ENCODE data around the gene ALCAM. TPM values are rescaled to one million over a fixed set of nuclear protein-coding genes. Genes with fewer than 3 reads are reported as not detected.
A peak's percentile ranks its signal among the peaks of the same experiment; 100 is the strongest.
"Not testable (repeated sequence)": the region's sequence is repeated elsewhere in the genome, so short reads cannot be mapped to it uniquely, and the experiment has no call there.

ALCAM gene
- total RNA-seq, 1 experiment from 2014 or later: 136 TPM

GRCh38 chr3:105580296-105580965, 213.7 kb downstream of the ALCAM start:
- no peak for DNase-seq (ENCODE audit: low read depth)

DNA sequence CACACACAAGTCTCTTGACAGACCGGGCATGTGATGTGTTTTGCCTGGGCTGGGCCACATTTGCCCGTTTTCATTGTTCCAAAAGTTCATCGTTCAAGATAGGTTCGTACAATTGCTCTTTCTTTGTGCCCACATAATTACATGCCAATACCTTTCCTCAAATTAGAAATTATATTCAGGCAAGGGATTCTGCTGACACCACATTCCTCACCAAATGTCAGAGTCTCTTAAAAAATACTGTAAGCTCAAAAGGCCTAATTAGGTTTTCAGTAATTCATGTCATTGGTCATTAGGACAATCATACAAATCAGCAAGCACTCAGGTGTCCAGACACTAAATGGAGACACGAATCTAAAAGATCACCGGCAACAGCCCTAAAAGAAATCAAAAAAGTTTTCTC, 215.3 kb downstream of the ALCAM start:
- no peak for DNase-seq (ENCODE audit: low read depth)

DNA sequence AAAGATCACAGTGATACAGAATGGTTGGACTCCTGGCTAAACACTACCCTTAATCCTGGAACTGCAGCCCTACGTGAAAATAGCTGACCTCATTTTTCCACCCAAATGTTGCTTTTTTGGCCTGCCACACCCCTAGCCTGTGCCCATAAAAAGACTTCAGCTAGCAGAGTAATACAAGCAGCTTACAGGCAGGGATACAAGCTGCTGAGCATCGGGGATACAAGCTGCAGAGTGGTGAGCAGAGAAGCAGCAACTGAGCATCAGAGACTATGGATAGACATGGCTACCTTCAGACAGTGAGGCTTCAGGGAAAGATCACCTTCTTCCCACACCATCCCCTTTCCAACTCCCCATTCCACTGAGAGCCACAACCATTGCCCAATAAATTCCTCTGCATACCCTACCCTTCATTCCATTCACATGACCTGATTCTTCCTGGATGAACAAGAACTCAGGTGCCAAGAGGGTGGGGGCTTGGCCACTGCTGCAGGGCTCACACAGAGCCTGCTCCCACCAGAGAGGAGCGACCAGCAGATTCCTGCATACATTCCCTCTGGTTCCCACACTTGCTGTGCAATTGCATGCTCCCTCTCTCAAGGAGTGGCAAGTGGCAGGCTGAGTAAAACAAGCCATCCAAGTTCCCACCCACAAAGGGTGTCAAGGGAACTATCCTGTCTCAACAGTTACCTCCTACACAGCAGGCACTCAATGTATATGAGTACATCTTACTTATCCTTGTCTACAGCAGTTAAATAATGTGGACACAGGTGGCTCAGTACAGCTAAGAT, 217.5 kb downstream of the ALCAM start:
- peak; percentile 60 for DNase-seq (ENCODE audit: low read depth)

GRCh38 chr3:105593315-105593714, 226.6 kb downstream of the ALCAM start:
- no peak for DNase-seq (ENCODE audit: low read depth)

DNA sequence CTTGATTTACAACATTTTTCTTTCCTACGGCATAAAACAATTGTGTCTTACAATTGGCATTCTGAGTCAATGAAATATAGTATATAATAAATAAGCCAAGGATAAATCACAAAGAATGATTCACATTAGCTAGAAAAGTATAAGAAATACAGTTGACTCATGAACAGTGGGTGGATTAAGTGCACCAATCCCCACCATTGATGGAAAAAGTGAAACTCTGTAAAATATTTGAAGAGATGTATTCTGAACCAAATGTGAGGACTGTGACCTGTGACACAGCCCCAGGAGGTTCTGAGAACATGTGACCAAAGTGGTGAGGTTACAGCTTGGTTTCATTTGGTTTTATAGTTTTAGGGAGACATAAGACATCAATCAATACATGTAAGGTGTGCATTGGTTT, 227.5 kb downstream of the ALCAM start:
- peak; percentile 22 for DNase-seq (ENCODE audit: low read depth)

DNA sequence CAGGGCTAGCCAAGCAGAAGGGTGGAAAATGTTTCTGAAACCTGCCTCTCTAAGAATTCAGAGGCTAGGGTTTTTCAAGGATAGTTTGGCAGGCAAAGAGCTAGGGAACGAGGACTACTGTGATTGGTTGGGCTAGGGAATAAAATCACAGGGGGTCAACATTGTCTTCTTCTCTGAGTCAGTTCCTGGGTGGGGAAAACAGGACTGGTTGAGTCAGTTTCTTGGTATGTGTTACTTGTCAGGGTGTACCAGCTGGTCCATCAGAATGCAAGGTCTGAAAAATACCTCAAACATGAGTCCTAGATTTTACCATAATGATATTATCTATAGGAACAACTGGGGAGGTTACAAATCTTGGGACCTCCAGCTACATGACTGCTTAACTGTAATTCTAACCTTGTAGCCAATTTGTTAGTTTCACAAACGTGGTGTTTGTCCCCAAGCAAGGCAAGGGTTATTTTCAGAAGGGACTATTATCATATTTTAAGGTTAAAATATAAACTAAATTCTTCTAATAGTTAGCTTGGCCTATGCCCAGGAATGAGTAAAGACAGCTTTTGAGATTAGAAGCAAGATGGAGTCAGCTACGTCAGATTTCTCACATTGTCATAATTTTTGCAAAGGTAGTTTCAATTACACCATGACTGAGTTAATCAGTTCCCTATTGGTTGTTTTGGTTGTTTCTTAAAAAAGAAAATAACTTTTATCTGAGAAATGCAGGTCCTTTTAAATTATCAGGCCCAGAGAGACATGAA, 231.5 kb downstream of the ALCAM start:
- DNase-seq (ENCODE audit: low read depth): peak; percentile 98

DNA sequence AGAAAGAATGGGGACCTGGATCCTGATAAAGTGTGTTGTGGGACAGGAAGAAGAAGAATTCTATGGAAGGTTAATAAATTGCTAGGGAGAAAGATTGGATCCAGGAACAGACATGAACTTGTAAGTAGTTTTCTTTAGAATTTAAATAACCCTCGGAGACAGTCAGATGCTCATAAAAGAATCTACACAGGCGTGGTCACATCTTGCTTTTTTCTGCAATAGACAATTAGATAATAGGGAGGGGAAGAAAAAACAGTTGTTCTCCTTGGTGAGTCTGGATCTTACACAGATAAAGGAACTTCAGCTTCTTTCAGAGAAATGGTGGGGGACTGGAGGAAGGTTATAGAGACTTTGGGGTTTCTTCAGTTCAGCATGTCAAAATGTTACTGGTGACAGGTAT, 232.6 kb downstream of the ALCAM start:
- no peak for DNase-seq (ENCODE audit: low read depth)

DNA sequence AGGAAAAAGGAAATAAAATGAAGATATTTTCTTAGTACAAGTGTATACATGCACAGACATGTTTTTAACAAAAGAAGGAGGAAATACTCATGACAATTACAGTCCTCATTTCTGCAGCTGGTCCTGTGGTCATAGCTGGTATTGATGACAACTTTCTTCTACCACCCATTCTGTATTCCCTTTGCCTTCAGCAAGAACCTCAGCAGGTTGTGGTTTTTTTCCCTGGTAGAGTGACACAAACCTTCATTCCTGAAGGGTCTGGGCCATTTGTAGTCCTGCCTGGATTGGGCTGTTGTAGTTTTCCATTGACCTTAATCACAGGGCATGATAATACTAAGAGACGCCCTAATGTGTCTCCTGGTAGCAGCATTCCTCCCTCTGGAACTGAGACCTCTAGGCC, 235.0 kb downstream of the ALCAM start:
- DNase-seq (ENCODE audit: low read depth): not testable (repeated sequence)

GRCh38 chr3:105602286-105602685, 235.6 kb downstream of the ALCAM start:
- not testable (repeated sequence) for DNase-seq (ENCODE audit: low read depth)

- not testable (repeated sequence) for DNase-seq (ENCODE audit: low read depth)
Observed at GRCh38 chr3:105603516-105603915, 236.8 kb downstream of the ALCAM start.

DNA sequence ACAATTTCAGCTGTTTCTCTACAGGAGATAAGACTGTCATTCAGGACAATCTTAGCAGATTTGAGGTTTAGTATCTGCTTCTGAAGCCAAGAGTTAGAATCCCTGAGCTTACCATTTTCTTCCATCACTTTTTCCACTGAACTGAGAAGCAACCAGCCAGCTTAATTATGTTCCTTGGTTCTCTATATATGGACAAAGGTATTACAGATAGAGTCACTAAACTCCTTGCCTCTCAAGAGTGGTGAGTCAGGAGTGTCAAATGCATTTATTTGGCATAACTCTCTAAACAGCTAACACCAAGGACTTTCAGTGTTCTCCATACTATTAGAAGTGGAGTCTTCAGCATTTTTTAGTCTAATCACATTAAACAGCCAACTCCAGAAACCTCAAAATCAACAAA, 239.3 kb downstream of the ALCAM start:
- peak; percentile 24 for DNase-seq (ENCODE audit: low read depth)

- no peak for DNase-seq (ENCODE audit: low read depth)
Observed at GRCh38 chr3:105608623-105609022, 241.9 kb downstream of the ALCAM start.

GRCh38 chr3:105610473-105610872, 243.8 kb downstream of the ALCAM start:
- DNase-seq (ENCODE audit: low read depth): no peak

GRCh38 chr3:105611304-105612192, 244.8 kb downstream of the ALCAM start:
- DNase-seq (ENCODE audit: low read depth): no peak

- no peak for DNase-seq (ENCODE audit: low read depth)
Observed at GRCh38 chr3:105613120-105613519, 246.4 kb downstream of the ALCAM start.

GRCh38 chr3:105614288-105615030, 247.8 kb downstream of the ALCAM start:
- DNase-seq (ENCODE audit: low read depth): no peak

DNA sequence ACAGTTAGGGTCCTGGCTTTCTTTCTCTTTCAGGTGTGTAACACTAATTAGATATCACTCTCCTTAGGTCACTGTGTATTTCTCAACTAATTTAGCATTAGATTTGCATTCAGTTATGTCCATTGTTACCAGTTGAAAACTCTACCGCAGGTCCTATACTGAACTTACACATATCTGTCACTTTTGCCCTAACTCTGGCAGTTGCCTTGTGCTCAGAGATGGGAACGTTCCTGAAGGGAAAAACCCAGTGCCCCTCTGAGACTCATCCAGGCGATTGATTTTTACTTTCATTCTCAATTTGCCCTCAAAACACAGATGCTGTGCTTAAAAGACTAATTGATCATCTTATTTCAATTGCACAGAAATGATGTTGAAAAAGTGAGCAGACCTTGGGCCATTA, 249.1 kb downstream of the ALCAM start:
- DNase-seq (ENCODE audit: low read depth): no peak

GRCh38 chr3:105616374-105617121, 249.8 kb downstream of the ALCAM start:
- no peak for DNase-seq (ENCODE audit: low read depth)

DNA sequence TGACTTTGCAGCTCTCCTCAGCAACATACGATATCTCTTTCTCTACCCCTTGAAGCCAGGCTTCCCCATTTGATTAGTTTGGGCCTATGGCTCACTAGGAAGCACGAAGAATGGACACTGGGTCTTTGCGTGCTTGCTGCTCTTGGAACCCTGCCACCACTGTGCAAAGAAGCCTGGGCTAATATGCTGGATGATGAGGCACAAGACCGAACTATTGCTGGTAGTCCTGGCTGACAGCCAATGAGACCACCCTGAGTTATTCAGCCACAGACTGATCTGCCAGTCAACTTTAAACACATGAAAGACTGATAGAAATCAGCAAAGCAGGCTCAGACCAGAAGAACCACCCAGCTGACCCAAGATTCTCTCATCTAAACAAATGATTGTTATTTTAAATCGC, 251.8 kb downstream of the ALCAM start:
- DNase-seq (ENCODE audit: low read depth): no peak

GRCh38 chr3:105619651-105620050, 252.9 kb downstream of the ALCAM start:
- DNase-seq (ENCODE audit: low read depth): no peak

Data from HT1080 (cell line).